ENCODE results near the gene MYL3.

The MYL3 gene

GRCh38 chr3:46849045-46849631 lies 14.1 kb downstream of the MYL3 start:
- peak in 1 of 2 experiments; percentile 12 for DNase-seq

GRCh38 chr3:46848271-46849044 lies 14.8 kb downstream of the MYL3 start:
- DNase-seq: peak; percentile 73

DNA sequence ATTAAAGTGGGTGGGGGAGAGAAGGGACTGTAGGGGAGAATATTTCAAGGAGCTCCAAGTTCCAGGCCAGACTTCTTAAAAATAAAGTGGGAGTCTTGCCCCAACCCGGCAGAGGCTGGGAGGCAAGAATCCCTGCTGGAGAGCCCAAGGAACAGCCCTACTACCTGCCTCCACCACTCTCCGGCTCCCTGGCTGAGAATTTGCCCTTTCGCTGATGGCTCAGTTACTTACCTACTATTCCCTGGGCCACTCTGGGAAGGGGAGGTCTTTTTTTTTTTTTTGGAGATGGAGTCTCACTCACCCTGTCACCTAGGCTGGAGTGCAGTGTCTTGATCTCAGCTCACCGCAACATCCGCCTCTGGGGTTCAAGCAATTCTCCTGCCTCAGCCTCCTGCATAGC lies 15.5 kb downstream of the MYL3 start:
- DNase-seq: no peak

GRCh38 chr3:46846624-46847542 lies 16.4 kb downstream of the MYL3 start:
- DNase-seq: peak; percentile 16 to 17

DNA sequence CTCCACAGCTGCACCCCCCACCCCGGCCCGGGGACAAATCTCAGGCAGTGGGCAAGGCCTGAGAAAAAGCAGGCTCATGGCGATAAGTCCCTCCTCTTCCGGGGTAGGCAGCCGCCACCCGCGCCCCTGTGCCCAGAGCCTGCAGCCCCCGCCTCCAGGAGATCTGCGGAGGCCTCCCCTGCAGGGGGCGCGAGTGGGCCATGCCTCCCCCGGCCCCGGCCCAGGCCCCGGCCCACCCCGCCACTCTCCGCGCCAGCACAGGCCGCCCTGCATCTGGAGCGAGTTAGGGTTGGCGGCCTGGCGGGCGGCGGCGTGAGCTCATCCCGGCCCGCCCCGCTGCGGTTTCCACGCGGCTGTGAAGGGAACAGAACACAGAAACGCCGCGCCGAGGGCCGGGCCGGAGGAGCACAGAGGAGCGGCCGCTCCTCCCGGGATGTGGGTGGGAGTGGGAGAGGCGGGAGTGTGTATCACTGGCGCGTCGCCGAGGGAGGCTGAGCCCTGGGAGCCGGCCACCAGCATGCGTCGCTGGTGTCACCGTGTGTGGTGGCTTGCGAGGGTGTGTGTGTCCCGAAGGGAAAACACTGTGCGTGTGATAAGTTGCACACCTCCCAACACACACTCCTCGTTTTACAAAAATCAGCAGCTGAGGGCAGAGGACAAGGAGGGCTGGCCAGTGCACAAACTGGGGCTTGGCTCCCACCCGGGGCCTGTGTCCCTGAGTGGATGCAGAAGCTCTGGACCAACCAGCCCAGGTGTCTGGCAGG lies 17.2 kb downstream of the MYL3 start:
- DNase-seq: peak; percentile 76 to 84

DNA sequence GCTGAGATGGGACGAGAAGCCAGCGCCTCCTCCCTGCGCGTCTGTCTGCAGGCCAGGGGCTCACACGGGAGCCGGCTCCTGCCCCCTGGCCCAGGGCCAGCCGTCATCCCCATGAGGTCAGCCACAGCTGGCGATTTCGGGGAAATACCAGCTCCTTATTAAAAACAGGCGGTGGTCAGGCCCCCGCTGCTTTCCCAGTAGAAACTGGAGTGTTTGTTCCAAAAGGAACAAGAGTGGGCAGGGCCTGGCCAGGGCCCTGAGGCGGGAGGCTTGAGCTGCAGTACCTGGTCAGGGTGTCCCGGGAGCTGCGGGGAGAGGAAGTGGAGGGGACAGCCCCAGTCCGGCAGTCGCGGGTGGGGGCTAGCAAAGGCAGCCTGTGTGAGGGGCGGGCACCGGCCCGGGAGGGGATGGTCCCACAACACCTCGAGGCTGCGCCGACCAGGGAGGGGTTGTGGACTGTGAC lies 17.8 kb downstream of the MYL3 start:
- DNase-seq: no peak

DNA sequence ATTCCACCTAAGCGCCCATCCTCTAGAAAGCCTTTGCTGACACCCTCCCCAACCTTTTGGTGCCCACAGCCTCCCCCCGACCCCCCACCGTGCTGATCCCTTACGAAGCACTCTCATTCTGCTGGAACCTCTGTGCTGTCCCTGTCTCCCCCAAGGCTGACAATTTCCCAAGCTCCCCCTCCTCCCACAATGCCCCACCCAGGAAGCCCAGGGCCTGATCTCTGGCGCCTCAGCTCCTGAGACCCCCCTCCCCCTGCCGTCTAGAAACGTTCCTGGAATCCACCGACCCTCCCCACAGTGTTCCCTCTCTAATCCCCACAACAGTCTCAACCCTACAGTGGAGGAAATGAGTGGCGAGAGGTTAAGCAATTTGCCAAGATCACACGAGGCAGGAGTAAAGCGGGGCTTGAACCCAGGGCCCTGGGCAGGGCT lies 18.3 kb downstream of the MYL3 start:
- no peak for DNase-seq

GRCh38 chr3:46844397-46844796 lies 18.8 kb downstream of the MYL3 start:
- peak; percentile 14 to 16 for DNase-seq

GRCh38 chr3:46843508-46843907 lies 19.7 kb downstream of the MYL3 start:
- no peak for DNase-seq

DNA sequence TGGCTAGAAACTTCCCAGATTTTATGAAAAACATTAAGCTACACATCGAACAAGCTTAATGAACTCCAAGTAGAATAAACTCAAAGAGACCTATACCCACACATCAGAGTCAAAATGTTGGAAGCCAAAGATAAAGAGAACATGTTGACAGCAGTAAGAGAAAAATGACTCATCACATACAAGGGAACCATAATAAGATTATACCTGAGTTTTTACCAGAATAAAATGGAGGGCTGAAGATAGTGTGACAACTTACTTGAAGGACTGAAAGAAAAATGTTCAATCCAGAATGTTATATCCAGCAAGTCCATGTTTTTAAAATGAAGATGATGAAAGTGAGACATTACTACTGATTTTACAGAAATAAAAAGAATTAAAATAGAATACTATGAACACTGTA lies 22.8 kb downstream of the MYL3 start:
- DNase-seq: no peak

GRCh38 chr3:46838301-46838700 lies 24.9 kb downstream of the MYL3 start:
- no peak for DNase-seq

DNA sequence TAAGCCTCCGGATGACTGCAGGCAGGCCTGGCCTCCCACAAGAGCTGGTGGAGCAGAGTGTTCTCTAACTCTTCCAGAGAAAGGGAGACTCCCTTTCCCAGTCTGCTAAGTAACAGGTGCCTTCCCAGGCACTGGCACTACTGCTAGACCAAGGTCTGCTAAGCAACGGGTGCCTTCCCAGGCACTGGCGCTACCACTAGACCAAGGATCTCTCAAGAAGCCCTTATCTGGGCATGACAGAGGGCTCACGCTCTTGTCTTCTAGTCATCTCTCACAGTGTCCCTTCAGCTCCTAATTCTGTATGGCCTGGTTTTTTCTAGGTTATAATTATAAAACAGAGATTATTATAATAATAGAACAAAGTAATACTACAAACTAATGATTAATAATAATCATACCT lies 27.8 kb downstream of the MYL3 start:
- DNase-seq: no peak

- DNase-seq: no peak
Measured at GRCh38 chr3:46835054-46835453, 28.2 kb downstream of the MYL3 start.

- DNase-seq: no peak
Measured at GRCh38 chr3:46833346-46834300, 29.6 kb downstream of the MYL3 start.

GRCh38 chr3:46831841-46832240 lies 31.4 kb downstream of the MYL3 start:
- DNase-seq: no peak

- no peak for DNase-seq
Measured at GRCh38 chr3:46831316-46831715, 31.9 kb downstream of the MYL3 start.

DNA sequence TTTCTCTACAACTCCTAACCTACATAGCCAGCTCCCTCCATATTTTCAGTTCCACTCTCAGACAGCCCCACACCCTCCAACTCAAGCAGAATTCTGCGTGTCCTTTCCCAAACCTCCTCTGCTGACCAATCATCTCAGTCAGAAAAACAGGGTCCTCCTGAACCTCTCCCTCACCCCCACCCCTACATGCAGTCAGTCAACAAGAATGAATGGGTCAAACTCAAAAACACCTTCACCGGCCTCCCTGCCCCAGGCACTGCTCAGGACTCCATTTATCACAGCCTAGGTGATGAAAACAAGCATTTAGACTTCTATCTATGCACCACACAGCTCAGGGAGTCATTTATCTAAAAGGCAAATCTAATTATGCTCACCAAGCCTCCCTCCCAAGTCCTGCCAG lies 32.4 kb downstream of the MYL3 start:
- DNase-seq: no peak

GRCh38 chr3:46829699-46830208 lies 33.5 kb downstream of the MYL3 start:
- DNase-seq: peak; percentile 62 to 66

DNA sequence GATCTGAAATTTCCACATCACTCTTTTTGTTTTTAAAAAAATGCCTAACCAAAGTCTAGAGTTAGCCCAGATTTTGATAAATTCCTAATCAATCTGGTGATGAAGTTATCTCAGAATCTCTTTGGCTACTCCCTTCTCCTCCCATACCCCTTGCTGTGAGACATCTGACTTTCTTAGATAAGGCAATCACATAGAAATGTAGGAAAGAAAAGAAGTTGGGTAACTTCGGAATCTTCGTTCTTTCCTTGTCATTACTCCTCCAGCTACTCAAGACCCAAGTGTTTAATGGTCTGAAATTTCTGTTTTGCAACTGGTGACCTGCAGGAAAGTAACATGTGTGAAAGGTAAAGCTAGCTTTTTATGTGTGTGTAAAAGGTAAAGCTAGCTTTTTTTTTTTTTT lies 37.8 kb downstream of the MYL3 start:
- DNase-seq: no peak

DNA sequence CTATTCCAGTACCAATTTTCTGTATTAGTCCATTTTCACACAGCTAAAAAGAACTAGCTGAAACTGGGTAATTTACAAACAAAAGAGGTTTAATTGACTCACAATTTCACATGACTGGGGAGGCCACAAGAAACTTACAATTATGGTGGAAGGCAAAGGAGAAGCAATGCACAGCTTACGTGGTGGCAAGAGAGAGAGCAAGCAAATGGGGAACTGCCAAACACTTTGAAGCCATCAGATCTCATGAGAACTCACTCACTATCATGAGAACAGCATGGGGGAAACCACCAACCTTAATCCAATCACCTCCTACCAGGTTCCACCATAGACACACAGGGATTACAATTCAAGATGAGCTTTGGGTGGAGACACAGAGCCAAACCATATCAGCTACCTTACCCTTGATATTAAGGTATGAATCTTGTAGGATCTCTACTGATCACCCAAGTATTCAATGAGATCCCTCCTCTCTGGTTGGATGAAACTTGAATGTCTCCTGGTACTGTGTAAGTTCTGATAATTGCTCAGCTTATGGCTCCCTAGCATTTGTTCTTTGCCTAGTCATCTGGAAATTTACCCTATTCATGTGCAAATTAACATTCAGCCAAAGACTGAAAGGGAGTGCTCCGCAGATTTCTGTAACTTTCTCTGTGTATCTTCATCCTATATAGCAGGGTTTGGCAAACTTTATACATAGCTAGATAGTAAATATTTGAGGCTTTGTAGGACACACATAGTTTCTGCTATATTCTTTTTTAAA lies 38.9 kb downstream of the MYL3 start:
- no peak for DNase-seq
